Measurements from ENCODE around the gene SNX8. TPM values are rescaled to one million over a fixed set of nuclear protein-coding genes. Genes with fewer than 3 reads are reported as not detected.

SNX8 gene
- total RNA-seq, 1 experiment from 2014 or later = 86.6 TPM

GRCh38 chr7:2229467-2229866 is 84.8 kb downstream of the SNX8 start:
- ChIA-PET POLR2A (no interaction called here), CTCF (no interaction called here)
- Mint-ChIP-seq H3K27me3 (ENCODE audit: insufficient read depth, unreplicated experiment) (no peaks in the 10 kb centered on the region), H3K27ac (ENCODE audit: unreplicated experiment) (peak overlapping the region; percentile 15), H3K9me3 (ENCODE audit: unreplicated experiment) (no peaks in the 10 kb centered on the region), H3K4me3 (ENCODE audit: unreplicated experiment) (no peak overlapping the region), H3K36me3 (ENCODE audit: insufficient read depth, unreplicated experiment) (peaks cover 41% of the 10 kb centered on the region), H3K4me1 (ENCODE audit: low read depth, unreplicated experiment) (peaks cover 9% of the 10 kb centered on the region)
- Histone ChIP-seq H3K4me3 (ENCODE audit: low read depth, low read length) (no peak overlapping the region), H3K9me3 (no peaks in the 10 kb centered on the region), H3K36me3 (ENCODE audit: control insufficient read depth, insufficient read depth, low read length) (0 out of 2 replicates have a peak, but pooled peaks cover 2% of the 10 kb centered on the region), H3K27me3 (replicated peaks; ENCODE audit: control insufficient read depth, insufficient read depth, low read length) (no peaks in the 10 kb centered on the region), H3K4me1 (no peaks in the 10 kb centered on the region)
- BruUV-seq (replicated peaks) = TSS peak; percentile 9
- intact Hi-C loops (cut with micrococcal nuclease; ENCODE audit: unreplicated experiment) = no loop called here
- TF ChIP-seq CTCF (IDR thresholded peaks at IDR 0.05; ENCODE audit: insufficient read depth in 1 of 2, low read depth in 1 of 2, low read length in 1 of 2, severe bottlenecking in 1 of 2, unreplicated experiment in 1 of 2) = no peak
- DNase-seq = no peak

- H3K4me1 Mint-ChIP-seq (ENCODE audit: low read depth, unreplicated experiment) = peaks cover 8% of the 10 kb centered on the region
- ChIA-PET CTCF (no interaction called here), POLR2A (no interaction called here)
- intact Hi-C loops (cut with micrococcal nuclease; ENCODE audit: unreplicated experiment) = no loop called here
- no peak overlapping the region for H3K27ac Mint-ChIP-seq (ENCODE audit: unreplicated experiment)
- Histone ChIP-seq H3K4me1 (no peaks in the 10 kb centered on the region), H3K27me3 (replicated peaks; ENCODE audit: control insufficient read depth, insufficient read depth, low read length) (no peaks in the 10 kb centered on the region), H3K9me3 (no peaks in the 10 kb centered on the region), H3K36me3 (ENCODE audit: control insufficient read depth, insufficient read depth, low read length) (0 out of 2 replicates have a peak, but pooled peaks cover 2% of the 10 kb centered on the region), H3K4me3 (ENCODE audit: low read depth, low read length) (no peak overlapping the region)
- no peak overlapping the region for H3K4me3 Mint-ChIP-seq (ENCODE audit: unreplicated experiment)
- no peak for TF ChIP-seq CTCF (IDR thresholded peaks at IDR 0.05; ENCODE audit: insufficient read depth in 1 of 2, low read depth in 1 of 2, low read length in 1 of 2, severe bottlenecking in 1 of 2, unreplicated experiment in 1 of 2)
- H3K9me3 Mint-ChIP-seq (ENCODE audit: unreplicated experiment) = no peaks in the 10 kb centered on the region
- no peak for DNase-seq
- no TSS peak for BruUV-seq (replicated peaks)
- peaks cover 43% of the 10 kb centered on the region for H3K36me3 Mint-ChIP-seq (ENCODE audit: insufficient read depth, unreplicated experiment)
- H3K27me3 Mint-ChIP-seq (ENCODE audit: insufficient read depth, unreplicated experiment) = no peaks in the 10 kb centered on the region
Observed at GRCh38 chr7:2228921-2229320, 85.3 kb downstream of the SNX8 start.

- H3K27ac Mint-ChIP-seq (ENCODE audit: unreplicated experiment) = no peak overlapping the region
- ChIA-PET CTCF (interaction anchor here (0.6 kb wide), 1 partner anchor 90 kb away, joined by 4 read pairs; no protein-coding TSS in a partner anchor), POLR2A (no interaction called here)
- H3K4me1 Mint-ChIP-seq (ENCODE audit: low read depth, unreplicated experiment) = peaks cover 8% of the 10 kb centered on the region
- H3K27me3 Mint-ChIP-seq (ENCODE audit: insufficient read depth, unreplicated experiment) = no peaks in the 10 kb centered on the region
- H3K4me3 Mint-ChIP-seq (ENCODE audit: unreplicated experiment) = no peak overlapping the region
- Histone ChIP-seq H3K27me3 (replicated peaks; ENCODE audit: control insufficient read depth, insufficient read depth, low read length) (no peaks in the 10 kb centered on the region), H3K4me3 (ENCODE audit: low read depth, low read length) (no peak overlapping the region), H3K9me3 (no peaks in the 10 kb centered on the region), H3K36me3 (ENCODE audit: control insufficient read depth, insufficient read depth, low read length) (0 out of 2 replicates have a peak, but pooled peaks cover 2% of the 10 kb centered on the region), H3K4me1 (no peaks in the 10 kb centered on the region)
- no peak for DNase-seq
- BruUV-seq (replicated peaks) = no TSS peak
- intact Hi-C loops (cut with micrococcal nuclease; ENCODE audit: unreplicated experiment) = no loop called here
- TF ChIP-seq CTCF (IDR thresholded peaks at IDR 0.05; ENCODE audit: insufficient read depth in 1 of 2, low read depth in 1 of 2, low read length in 1 of 2, severe bottlenecking in 1 of 2, unreplicated experiment in 1 of 2) = no peak
- H3K36me3 Mint-ChIP-seq (ENCODE audit: insufficient read depth, unreplicated experiment) = peaks cover 40% of the 10 kb centered on the region
- no peaks in the 10 kb centered on the region for H3K9me3 Mint-ChIP-seq (ENCODE audit: unreplicated experiment)
Observed at GRCh38 chr7:2227699-2228098, 86.5 kb downstream of the SNX8 start.
